ENCODE measurements around the gene DCX.

The DCX gene

DNA sequence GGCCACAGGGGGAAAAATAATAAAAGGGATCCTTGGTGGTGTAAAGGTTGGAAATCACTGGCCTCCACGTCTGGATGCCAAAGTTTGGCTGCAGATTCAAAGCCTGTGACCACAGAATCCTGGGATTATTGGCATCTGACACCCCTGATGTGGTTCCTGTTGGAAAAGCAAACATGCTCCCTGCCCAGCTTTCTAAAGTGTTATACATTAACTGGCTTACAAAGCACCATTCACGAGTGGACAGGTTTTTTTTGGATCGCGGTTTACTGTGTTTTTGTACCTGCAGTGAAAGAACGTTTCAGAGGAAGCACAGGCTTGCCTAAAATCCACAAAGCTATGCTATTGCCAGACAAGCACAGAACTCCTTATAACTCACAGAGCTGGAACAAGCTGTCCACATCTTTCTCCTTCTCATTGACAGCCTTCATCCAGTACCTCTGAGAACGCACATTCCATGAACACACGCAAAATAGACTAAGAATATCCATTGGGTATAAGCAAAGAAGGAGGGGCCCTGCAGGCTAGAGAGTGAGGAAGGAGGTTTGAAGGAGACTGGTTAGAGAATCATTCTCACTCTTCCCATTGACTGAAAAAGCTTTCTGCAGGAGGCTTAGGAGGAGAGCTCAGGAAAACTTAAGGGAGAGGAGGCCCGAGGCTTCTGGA, 127.2 kb downstream of the DCX start:
- DNase-seq (ENCODE audit: insufficient read length, low spot score) (no peak), FAIRE-seq (no peak)
- TF ChIP-seq SPI1 (IDR thresholded peaks at IDR 0.05; ENCODE audit: low read depth, low read length) (no peak), TAF1 (IDR thresholded peaks at IDR 0.05; ENCODE audit: low read depth, low read length) (no peak), POU2F2 (IDR thresholded peaks at IDR 0.05; ENCODE audit: low read depth, low read length) (no peak), POLR2AphosphoS5 (IDR thresholded peaks at IDR 0.05; ENCODE audit: low read depth, low read length) (no peak), POLR2A (IDR thresholded peaks at IDR 0.05; ENCODE audit: low read depth, low read length) (no peak), PAX5 (IDR thresholded peaks at IDR 0.05; ENCODE audit: insufficient read depth, low read length, severe bottlenecking) (no peak)

DNA sequence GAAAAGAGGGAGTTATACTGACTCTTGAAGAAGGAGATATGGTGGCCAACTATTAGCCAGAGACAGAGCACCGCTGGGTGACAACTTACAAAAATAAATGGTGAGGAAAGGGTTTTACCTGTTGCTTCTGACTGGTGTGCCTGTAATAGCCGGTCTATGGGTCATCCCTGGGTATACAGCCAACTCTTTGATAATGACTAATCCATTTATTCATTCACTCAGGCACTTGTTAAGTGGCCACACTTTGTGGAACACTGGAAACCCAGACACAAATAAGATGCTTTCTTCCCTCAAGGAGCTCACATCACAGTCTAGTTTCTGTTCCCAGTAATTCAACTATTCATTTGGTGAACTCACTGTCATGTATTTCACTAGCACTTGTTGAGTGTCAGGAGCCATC, 128.5 kb downstream of the DCX start:
- TF ChIP-seq POLR2AphosphoS5 (IDR thresholded peaks at IDR 0.05; ENCODE audit: low read depth, low read length) = no peak
- no peak for TF ChIP-seq SPI1 (IDR thresholded peaks at IDR 0.05; ENCODE audit: low read depth, low read length)
- TF ChIP-seq POLR2A (IDR thresholded peaks at IDR 0.05; ENCODE audit: low read depth, low read length) = no peak
- TF ChIP-seq POU2F2 (IDR thresholded peaks at IDR 0.05; ENCODE audit: low read depth, low read length) = no peak
- TF ChIP-seq PAX5 (IDR thresholded peaks at IDR 0.05; ENCODE audit: insufficient read depth, low read length, severe bottlenecking) = no peak
- DNase-seq (ENCODE audit: insufficient read length, low spot score) (no peak), FAIRE-seq (no peak)

DNA sequence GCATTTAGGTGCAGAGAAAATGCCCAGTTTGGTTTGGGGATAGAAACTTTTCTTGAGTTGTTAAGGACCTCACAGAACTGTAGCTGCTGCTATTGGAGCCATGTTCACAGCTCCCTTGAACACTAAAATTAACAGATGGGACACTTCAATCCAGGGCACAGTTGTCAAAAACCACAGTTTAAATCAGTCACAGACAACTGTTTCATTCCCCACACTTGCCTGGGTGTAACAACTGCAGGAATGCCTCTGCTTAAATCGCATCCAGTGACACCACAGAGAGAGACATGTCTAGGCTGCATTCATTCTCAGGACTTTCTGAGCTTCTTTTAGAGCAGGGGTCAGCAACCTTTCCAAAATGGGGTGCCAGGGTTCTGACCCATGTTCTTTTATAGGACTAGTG, 129.0 kb downstream of the DCX start:
- FAIRE-seq (no peak), DNase-seq (ENCODE audit: insufficient read length, low spot score) (no peak)
- TF ChIP-seq POLR2AphosphoS5 (IDR thresholded peaks at IDR 0.05; ENCODE audit: low read depth, low read length) = no peak
- no peak for TF ChIP-seq PAX5 (IDR thresholded peaks at IDR 0.05; ENCODE audit: insufficient read depth, low read length, severe bottlenecking)
- TF ChIP-seq POU2F2 (IDR thresholded peaks at IDR 0.05; ENCODE audit: low read depth, low read length) = no peak
- no peak for TF ChIP-seq TAF1 (IDR thresholded peaks at IDR 0.05; ENCODE audit: low read depth, low read length)
- no peak for TF ChIP-seq POLR2A (IDR thresholded peaks at IDR 0.05; ENCODE audit: low read depth, low read length)
- no peak for TF ChIP-seq SPI1 (IDR thresholded peaks at IDR 0.05; ENCODE audit: low read depth, low read length)

DNA sequence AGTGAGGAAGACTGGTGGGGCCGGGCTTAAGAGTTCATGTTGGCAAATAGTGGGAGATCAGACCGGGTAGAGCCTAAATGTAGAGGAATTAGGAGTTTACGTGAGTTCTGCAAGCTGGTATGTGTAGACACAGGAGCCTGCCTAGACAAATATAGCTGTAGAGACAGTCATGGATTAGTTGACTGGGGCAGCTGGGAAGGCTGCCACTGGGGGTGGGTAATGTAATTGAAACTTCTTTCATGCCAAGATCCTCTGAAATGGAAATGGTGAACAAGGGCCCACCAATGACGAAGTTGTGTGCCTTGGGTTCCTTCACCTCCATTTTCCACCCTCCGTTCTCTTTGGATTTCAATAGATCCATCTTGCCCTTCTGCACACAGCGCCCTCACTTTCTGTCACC, 129.9 kb downstream of the DCX start:
- no peak for FAIRE-seq
- TF ChIP-seq TAF1 (IDR thresholded peaks at IDR 0.05; ENCODE audit: low read depth, low read length) (no peak), POLR2A (IDR thresholded peaks at IDR 0.05; ENCODE audit: low read depth, low read length) (no peak), POLR2AphosphoS5 (IDR thresholded peaks at IDR 0.05; ENCODE audit: low read depth, low read length) (no peak), POU2F2 (IDR thresholded peaks at IDR 0.05; ENCODE audit: low read depth, low read length) (no peak), PAX5 (IDR thresholded peaks at IDR 0.05; ENCODE audit: insufficient read depth, low read length, severe bottlenecking) (no peak), SPI1 (IDR thresholded peaks at IDR 0.05; ENCODE audit: low read depth, low read length) (no peak)
- no peak for DNase-seq (ENCODE audit: insufficient read length, low spot score)

DNA sequence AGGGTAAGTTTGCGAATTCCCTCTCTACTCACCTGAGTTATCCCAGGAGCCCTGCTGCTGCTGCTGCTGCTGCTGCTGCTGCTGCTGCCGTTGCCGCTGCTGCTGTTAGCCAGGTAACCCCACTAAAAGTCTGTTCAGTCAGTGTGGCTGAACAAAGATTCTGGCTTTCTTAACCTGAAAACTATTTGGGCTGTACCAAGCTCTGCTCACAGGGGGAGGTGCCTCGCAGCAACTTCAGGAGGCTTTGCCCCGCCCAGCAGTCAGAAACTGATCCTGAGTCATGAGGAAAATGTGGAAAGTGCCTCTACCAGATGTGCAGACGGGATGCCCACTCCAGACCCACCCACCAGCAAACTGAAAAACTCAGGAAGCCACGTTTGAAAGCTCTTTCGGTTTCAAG, 141.7 kb downstream of the DCX start, which contains the start of gene CAPN6:
Gene CAPN6 (minus strand): TSS at position 145 of the 400 bp plus-strand sequence. CDS start 6,547 bp downstream, outside the sequence.
- FAIRE-seq = no peak
- no peak for DNase-seq (ENCODE audit: insufficient read length, low spot score)
- no peak for TF ChIP-seq PAX5 (IDR thresholded peaks at IDR 0.05; ENCODE audit: insufficient read depth, low read length, severe bottlenecking)
- TF ChIP-seq POU2F2 (IDR thresholded peaks at IDR 0.05; ENCODE audit: low read depth, low read length) = no peak
- no peak for TF ChIP-seq SPI1 (IDR thresholded peaks at IDR 0.05; ENCODE audit: low read depth, low read length)
- no peak for TF ChIP-seq TAF1 (IDR thresholded peaks at IDR 0.05; ENCODE audit: low read depth, low read length)
- no peak for TF ChIP-seq POLR2AphosphoS5 (IDR thresholded peaks at IDR 0.05; ENCODE audit: low read depth, low read length)
- TF ChIP-seq POLR2A (IDR thresholded peaks at IDR 0.05; ENCODE audit: low read depth, low read length) = no peak

DNA sequence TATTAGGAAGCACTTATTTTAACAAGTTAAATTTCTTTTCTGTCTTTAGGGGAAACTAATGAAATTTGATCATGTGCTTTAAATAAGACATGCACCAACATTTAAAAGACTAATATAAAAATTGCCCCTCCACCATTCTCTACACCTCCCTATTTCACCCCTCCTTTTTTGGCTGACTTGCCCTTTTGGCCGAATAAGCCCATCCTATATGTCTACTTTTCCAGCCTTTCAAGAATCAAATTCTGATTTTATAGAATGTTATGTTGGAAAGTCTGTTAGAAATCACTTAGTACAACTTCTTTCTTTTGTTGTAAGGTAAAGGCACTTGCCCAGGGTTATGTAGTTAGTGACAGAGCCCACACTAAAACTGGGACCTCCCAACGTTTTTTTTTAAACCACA, 143.5 kb downstream of the DCX start:
- FAIRE-seq = no peak
- DNase-seq (ENCODE audit: insufficient read length, low spot score) = no peak
- TF ChIP-seq SPI1 (IDR thresholded peaks at IDR 0.05; ENCODE audit: low read depth, low read length) (no peak), PAX5 (IDR thresholded peaks at IDR 0.05; ENCODE audit: insufficient read depth, low read length, severe bottlenecking) (no peak), POLR2AphosphoS5 (IDR thresholded peaks at IDR 0.05; ENCODE audit: low read depth, low read length) (no peak), POLR2A (IDR thresholded peaks at IDR 0.05; ENCODE audit: low read depth, low read length) (no peak), TAF1 (IDR thresholded peaks at IDR 0.05; ENCODE audit: low read depth, low read length) (no peak), POU2F2 (IDR thresholded peaks at IDR 0.05; ENCODE audit: low read depth, low read length) (no peak)

DNA sequence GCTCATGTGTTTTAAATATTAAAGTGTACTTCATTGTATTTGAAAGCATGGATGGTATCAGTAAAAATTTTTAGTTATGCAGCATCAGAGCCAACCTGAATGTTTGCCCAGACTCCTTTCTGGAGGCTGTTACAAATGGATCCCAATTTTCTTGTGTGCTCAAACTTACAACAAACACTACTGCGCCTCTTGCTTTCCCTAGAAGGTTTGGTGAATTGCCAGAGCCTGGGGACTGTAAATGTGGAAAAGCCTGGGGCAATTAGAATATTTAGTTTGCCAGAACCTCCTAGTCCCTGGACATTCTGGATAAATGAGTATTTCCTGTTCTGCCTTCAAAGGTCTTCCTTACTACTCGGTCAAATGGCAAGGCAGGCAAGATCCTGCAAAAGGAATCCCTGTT, 146.5 kb downstream of the DCX start:
- TF ChIP-seq PAX5 (IDR thresholded peaks at IDR 0.05; ENCODE audit: insufficient read depth, low read length, severe bottlenecking) = no peak
- TF ChIP-seq POLR2AphosphoS5 (IDR thresholded peaks at IDR 0.05; ENCODE audit: low read depth, low read length) = no peak
- TF ChIP-seq SPI1 (IDR thresholded peaks at IDR 0.05; ENCODE audit: low read depth, low read length) = no peak
- TF ChIP-seq TAF1 (IDR thresholded peaks at IDR 0.05; ENCODE audit: low read depth, low read length) = no peak
- no peak for TF ChIP-seq POLR2A (IDR thresholded peaks at IDR 0.05; ENCODE audit: low read depth, low read length)
- TF ChIP-seq POU2F2 (IDR thresholded peaks at IDR 0.05; ENCODE audit: low read depth, low read length) = no peak
- DNase-seq (ENCODE audit: insufficient read length, low spot score) = no peak
- FAIRE-seq = no peak

DNA sequence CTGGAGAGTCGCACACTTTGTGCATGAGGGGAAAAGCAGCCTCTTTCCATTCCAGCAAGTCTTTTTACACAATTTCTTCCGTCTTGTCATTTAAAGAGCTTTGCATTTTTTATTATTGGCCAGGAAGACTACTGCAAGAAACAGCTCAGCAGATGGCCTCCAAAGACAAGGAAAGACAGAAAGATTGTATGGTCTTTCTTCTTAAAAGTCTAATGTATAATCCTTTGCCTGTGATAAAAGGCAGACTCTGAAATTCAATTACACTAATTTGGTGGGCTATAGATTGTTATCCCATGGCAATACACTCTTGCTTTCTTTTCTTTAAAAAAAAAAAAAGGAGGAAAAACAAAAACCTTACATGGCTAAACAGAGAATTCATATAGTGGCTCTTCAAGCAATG, 147.6 kb downstream of the DCX start:
- FAIRE-seq (no peak), DNase-seq (ENCODE audit: insufficient read length, low spot score) (no peak)
- TF ChIP-seq POU2F2 (IDR thresholded peaks at IDR 0.05; ENCODE audit: low read depth, low read length) (no peak), SPI1 (IDR thresholded peaks at IDR 0.05; ENCODE audit: low read depth, low read length) (no peak), POLR2A (IDR thresholded peaks at IDR 0.05; ENCODE audit: low read depth, low read length) (no peak), TAF1 (IDR thresholded peaks at IDR 0.05; ENCODE audit: low read depth, low read length) (no peak), PAX5 (IDR thresholded peaks at IDR 0.05; ENCODE audit: insufficient read depth, low read length, severe bottlenecking) (no peak), POLR2AphosphoS5 (IDR thresholded peaks at IDR 0.05; ENCODE audit: low read depth, low read length) (no peak)

DNA sequence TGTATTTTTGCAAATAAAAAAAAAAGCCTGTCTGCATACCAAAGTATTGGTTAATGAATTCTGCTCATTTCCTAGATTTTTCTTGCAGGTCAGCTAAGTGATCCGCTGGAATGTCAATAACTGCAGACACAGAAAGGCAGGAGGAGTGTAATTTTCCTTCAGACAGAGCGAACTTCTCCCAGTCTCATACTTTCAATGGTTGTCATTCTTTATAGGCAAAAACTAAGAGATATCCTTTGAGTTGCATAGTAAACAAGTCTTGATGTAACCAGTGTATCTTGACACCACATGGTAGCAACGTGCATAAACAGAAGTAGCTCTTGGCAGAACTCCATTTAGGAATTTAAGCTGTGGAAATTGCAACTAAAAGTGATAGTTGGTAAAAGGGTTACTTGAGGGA, 149.9 kb downstream of the DCX start:
- FAIRE-seq = no peak
- TF ChIP-seq POLR2A (IDR thresholded peaks at IDR 0.05; ENCODE audit: low read depth, low read length) = no peak
- TF ChIP-seq POU2F2 (IDR thresholded peaks at IDR 0.05; ENCODE audit: low read depth, low read length) = no peak
- TF ChIP-seq SPI1 (IDR thresholded peaks at IDR 0.05; ENCODE audit: low read depth, low read length) = no peak
- no peak for TF ChIP-seq TAF1 (IDR thresholded peaks at IDR 0.05; ENCODE audit: low read depth, low read length)
- no peak for TF ChIP-seq PAX5 (IDR thresholded peaks at IDR 0.05; ENCODE audit: insufficient read depth, low read length, severe bottlenecking)
- TF ChIP-seq POLR2AphosphoS5 (IDR thresholded peaks at IDR 0.05; ENCODE audit: low read depth, low read length) = no peak
- no peak for DNase-seq (ENCODE audit: insufficient read length, low spot score)
